HG03432 (cell line): ENCODE results near the gene CCDC27.

Experiments
- ATAC-seq: cut with Tn5 transposase; IDR thresholded peaks from one replicate; pipeline ENCODE4 v1.9.1; 2021; ENCODE audit warnings: mild to moderate bottlenecking, moderate library complexity; ENCODE audit not compliant: unreplicated experiment

Gene CCDC27

GRCh38 chr1:3752400-3752945 lies at the start of gene CCDC27:
Gene CCDC27 (plus strand): TSS chr1:3752450. CDS start chr1:3752482, 32 bp downstream.
- no peak for ATAC-seq

- ATAC-seq = no peak
These were observed 49.7 kb upstream of the CCDC27 start for GRCh38 chr1:3702528-3702927.

- ATAC-seq = no peak
These were observed 49.1 kb upstream of the CCDC27 start for GRCh38 chr1:3702990-3703728.

GRCh38 chr1:3703786-3704371 lies 48.4 kb upstream of the CCDC27 start:
- no peak for ATAC-seq

GRCh38 chr1:3705341-3705950 lies 46.8 kb upstream of the CCDC27 start:
- no peak for ATAC-seq

- ATAC-seq = no peak
These were observed 45.5 kb upstream of the CCDC27 start for GRCh38 chr1:3706651-3707297.

GRCh38 chr1:3707298-3707938 lies 44.8 kb upstream of the CCDC27 start:
- ATAC-seq = no peak

DNA sequence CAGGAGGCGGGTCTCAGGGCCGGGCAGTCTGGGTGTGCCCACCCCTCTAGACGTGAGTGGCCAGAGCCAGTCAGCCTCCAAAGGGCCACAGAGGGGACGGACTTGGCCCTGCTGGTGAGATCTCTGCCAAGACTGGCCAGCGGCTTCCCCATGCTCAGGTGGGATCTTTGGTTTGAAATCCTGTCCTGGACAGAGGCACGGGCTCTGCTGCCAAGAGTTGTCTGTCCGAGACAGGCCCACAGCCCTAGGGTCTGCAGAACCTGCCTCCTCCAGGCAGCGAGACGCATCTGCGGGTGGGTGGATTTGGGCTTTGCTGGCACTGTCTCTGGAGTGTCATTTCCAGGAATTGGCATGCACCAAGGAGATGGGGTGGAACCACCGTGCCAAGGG lies 44.3 kb upstream of the CCDC27 start:
- no peak for ATAC-seq

- no peak for ATAC-seq
These were observed 43.5 kb upstream of the CCDC27 start for GRCh38 chr1:3708791-3709190.

GRCh38 chr1:3710251-3710650 lies 42.0 kb upstream of the CCDC27 start:
- ATAC-seq = no peak

- no peak for ATAC-seq
These were observed 40.9 kb upstream of the CCDC27 start for GRCh38 chr1:3711381-3711779.

- ATAC-seq = no peak
These were observed 40.3 kb upstream of the CCDC27 start for GRCh38 chr1:3711780-3712451.

DNA sequence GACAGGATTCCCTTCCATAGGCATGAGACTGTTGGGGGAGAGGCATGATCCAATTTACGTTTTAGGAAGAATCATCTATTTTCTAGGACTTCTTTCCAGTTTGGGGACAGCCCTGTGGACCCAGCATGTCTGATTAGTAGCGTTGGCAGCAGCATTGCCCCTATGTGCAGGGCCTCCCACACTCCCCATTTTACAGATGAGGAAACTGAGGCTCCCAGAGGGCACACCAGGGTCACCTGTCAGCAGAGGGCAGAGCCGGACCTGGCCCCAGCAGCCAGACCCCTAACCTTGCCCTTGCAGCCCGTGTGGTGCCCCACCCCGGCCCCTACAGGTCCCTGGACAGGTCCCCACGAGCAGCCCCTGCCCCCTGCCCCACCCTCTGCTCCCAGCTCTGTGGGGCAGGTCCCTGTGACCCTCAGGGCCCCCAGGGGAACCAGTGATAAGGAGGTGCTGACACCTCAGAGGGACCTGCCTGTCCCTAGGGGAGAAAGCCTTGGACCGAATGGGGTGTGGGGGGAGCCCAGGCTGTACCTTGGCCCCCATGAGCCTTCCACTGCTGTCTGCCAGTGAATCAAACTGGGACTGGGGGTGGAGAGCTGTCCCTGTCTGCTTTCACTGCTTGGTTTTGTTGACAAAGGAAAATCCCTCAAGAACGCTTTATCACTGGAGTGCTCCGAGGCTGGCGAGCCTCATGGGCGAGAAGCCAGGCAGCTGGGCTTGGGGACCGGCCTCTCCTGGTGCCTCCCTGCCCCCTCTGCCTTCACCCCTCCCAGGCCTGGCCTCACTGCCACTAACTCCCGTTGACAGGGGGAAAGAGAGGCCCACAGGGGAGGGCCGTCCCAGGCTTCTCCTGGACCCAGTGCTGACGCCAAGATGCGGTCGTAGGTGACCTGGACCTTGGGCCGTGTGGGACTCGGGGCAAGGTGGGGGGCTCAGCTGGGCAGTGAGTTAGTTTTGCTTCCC lies 39.4 kb upstream of the CCDC27 start:
- no peak for ATAC-seq

- no peak for ATAC-seq
These were observed 38.4 kb upstream of the CCDC27 start for GRCh38 chr1:3713840-3714239.

GRCh38 chr1:3714284-3714741 lies 37.9 kb upstream of the CCDC27 start:
- no peak for ATAC-seq

DNA sequence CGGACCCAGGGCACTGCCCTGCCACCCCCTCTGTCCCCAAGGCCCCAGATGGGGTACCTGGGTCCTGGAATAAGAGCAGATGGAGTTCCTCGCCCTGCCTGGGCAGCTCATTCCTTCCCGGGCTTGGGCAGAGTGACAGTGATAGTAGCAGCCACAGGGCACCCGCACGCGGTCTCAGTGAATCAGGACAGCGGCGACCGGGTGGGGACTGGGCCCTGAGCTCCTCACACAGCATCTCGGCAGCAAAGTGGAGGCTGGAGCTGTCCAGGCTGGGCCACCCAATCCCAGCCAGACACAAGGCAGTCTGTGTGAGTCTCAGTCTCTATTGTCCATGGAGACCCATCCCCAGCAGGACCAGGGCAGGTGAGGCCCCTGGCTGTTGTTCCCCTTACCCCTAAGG lies 37.4 kb upstream of the CCDC27 start:
- no peak for ATAC-seq

DNA sequence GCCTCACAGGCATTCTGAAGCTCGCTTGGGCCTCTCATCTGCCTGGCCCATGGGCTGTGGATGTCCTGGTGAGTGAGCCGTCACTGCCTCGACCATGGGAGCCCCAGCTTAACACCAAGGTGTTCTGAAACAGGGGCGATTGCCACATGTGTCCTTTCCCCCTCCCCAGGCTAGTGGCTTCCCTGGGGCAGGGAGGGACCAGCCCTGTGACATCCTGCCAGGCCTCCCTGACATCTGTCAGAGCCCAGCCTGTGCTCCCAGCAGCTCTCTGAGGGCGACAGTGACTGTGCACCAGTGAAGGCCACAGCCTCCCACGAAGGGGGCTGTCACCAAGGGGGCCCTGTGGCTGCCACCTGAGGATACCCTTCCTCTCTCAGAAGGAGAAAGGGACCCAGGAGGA lies 35.9 kb upstream of the CCDC27 start:
- ATAC-seq = no peak

- no peak for ATAC-seq
These were observed 35.1 kb upstream of the CCDC27 start for GRCh38 chr1:3717041-3717714.
